ENCODE results near the gene FBXL7. TPM values are rescaled to one million over a fixed set of nuclear protein-coding genes. Genes with fewer than 3 reads are reported as not detected.

Gene FBXL7
- total RNA-seq, 4 donors from 2014 or later = 5.7 to 47.4 (median 6.3) TPM

GRCh38 chr5:15526413-15526812 is 26.4 kb downstream of the FBXL7 start:
- in situ Hi-C loops (cut with MboI; ENCODE audit: low pct_ligation_motif_present in 1 of 4, low pct_unique_long_range_greater_than_20kb in 1 of 4, low sequenced_read_pairs in 3 of 4) = no loop called here
- intact Hi-C loops (cut with DNase I; ENCODE audit: low total_unique reads) = no loop called here
- WGBS, 2 donors (ENCODE audit: low coverage in 1 of 2) = 67 to 73% methylated on average over 3 of the region's 3 CpGs
- TF ChIP-seq CTCF (IDR thresholded peaks at IDR 0.05) = no peak
- no peak for TF ChIP-seq EP300 (IDR thresholded peaks at IDR 0.05; ENCODE audit: low read depth)
- TF ChIP-seq POLR2A (IDR thresholded peaks at IDR 0.05) = no peak
- no peak for TF ChIP-seq POLR2AphosphoS5 (IDR thresholded peaks at IDR 0.05)
- Histone ChIP-seq H3K36me3 (no peaks in the 10 kb centered on the region), H3K27ac (no peak overlapping the region), H3K4me1 (peaks cover 0 to 14% (median 2%) of the 10 kb centered on the region in 4 donors), H3K9me3 (no peaks in the 10 kb centered on the region), H3K27me3 (no peaks in the 10 kb centered on the region), H3K4me3 (no peak overlapping the region)
- no peak for DNase-seq

- no peaks in the 10 kb centered on the region for H3K36me3 ChIP-seq
- H3K9me3 ChIP-seq = no peaks in the 10 kb centered on the region
- in situ Hi-C loops (cut with MboI; ENCODE audit: low pct_ligation_motif_present in 1 of 4, low pct_unique_long_range_greater_than_20kb in 1 of 4, low sequenced_read_pairs in 3 of 4) (no loop called here), intact Hi-C loops (cut with DNase I; ENCODE audit: low total_unique reads) (no loop called here)
- H3K27me3 ChIP-seq = no peaks in the 10 kb centered on the region
- no peak overlapping the region for H3K4me3 ChIP-seq
- DNase-seq = no peak
- 82% methylated on average over 3 of the region's 3 CpGs for WGBS, 2 donors (ENCODE audit: low coverage in 1 of 2)
- no peak for TF ChIP-seq POLR2A (IDR thresholded peaks at IDR 0.05)
- no peak for TF ChIP-seq CTCF (IDR thresholded peaks at IDR 0.05)
- no peak for TF ChIP-seq POLR2AphosphoS5 (IDR thresholded peaks at IDR 0.05)
- TF ChIP-seq EP300 (IDR thresholded peaks at IDR 0.05; ENCODE audit: low read depth) = no peak
- H3K4me1 ChIP-seq = no peaks in the 10 kb centered on the region
- no peak overlapping the region for H3K27ac ChIP-seq
Measured at GRCh38 chr5:15528476-15528875, 28.5 kb downstream of the FBXL7 start.

- no peak for TF ChIP-seq POLR2A (IDR thresholded peaks at IDR 0.05)
- TF ChIP-seq CTCF (IDR thresholded peaks at IDR 0.05) = no peak
Measured at GRCh38 chr5:15529013-15529412, 29.0 kb downstream of the FBXL7 start.

GRCh38 chr5:15529821-15530220 is 29.8 kb downstream of the FBXL7 start:
- Histone ChIP-seq H3K27me3 (no peaks in the 10 kb centered on the region), H3K4me1 (no peaks in the 10 kb centered on the region), H3K9me3 (no peaks in the 10 kb centered on the region), H3K27ac (no peak overlapping the region), H3K4me3 (no peak overlapping the region), H3K36me3 (no peaks in the 10 kb centered on the region)
- TF ChIP-seq POLR2A (IDR thresholded peaks at IDR 0.05) = no peak
- TF ChIP-seq POLR2AphosphoS5 (IDR thresholded peaks at IDR 0.05) = no peak
- TF ChIP-seq CTCF (IDR thresholded peaks at IDR 0.05) = no peak
- no peak for TF ChIP-seq EP300 (IDR thresholded peaks at IDR 0.05; ENCODE audit: low read depth)
- WGBS, 2 donors (ENCODE audit: low coverage in 1 of 2) = 63 to 64% methylated on average over 1 to 2 of the region's 2 CpGs
- intact Hi-C loops (cut with DNase I; ENCODE audit: low total_unique reads) (no loop called here), in situ Hi-C loops (cut with MboI; ENCODE audit: low pct_ligation_motif_present in 1 of 4, low pct_unique_long_range_greater_than_20kb in 1 of 4, low sequenced_read_pairs in 3 of 4) (no loop called here)
- DNase-seq = no peak

More at GRCh38 chr5:15529013-15529412, 29.0 kb downstream of the FBXL7 start:
- no peaks in the 10 kb centered on the region for H3K9me3 ChIP-seq
- H3K4me3 ChIP-seq = no peak overlapping the region
- in situ Hi-C loops (cut with MboI; ENCODE audit: low pct_ligation_motif_present in 1 of 4, low pct_unique_long_range_greater_than_20kb in 1 of 4, low sequenced_read_pairs in 3 of 4) (no loop called here), intact Hi-C loops (cut with DNase I; ENCODE audit: low total_unique reads) (no loop called here)
- H3K27me3 ChIP-seq = no peaks in the 10 kb centered on the region
- no peak overlapping the region for H3K27ac ChIP-seq
- 78 to 83% methylated on average over 5 of the region's 5 CpGs for WGBS, 2 donors (ENCODE audit: low coverage in 1 of 2)
- H3K36me3 ChIP-seq = no peaks in the 10 kb centered on the region
- no peak for DNase-seq
- no peaks in the 10 kb centered on the region for H3K4me1 ChIP-seq

Data from transverse colon (tissue), 4 donors.